GM18517 (cell line): ENCODE measurements around the gene CCDC51.
"Not testable (repeated sequence)": the region's sequence is repeated elsewhere in the genome, so short reads cannot be mapped to it uniquely, and the experiment has no call there.

Experiments used
- ATAC-seq: cut with Tn5 transposase; IDR thresholded peaks from one replicate; pipeline ENCODE4 v1.9.1; 2021; ENCODE audit warnings: mild to moderate bottlenecking, moderate library complexity; ENCODE audit not compliant: unreplicated experiment

Gene CCDC51

GRCh38 chr3:48439820-48440589 is at the start of gene CCDC51, which contains the start of gene TMA7:
TSS of gene CCDC51 (minus strand) at chr3:48440119. CDS start at chr3:48435128, 4,991 bp downstream.
TSS of gene TMA7 (plus strand) at chr3:48440257. CDS start at chr3:48440297, 40 bp downstream.
- ATAC-seq = peak; percentile 92

GRCh38 chr3:48486952-48487351 is 47.0 kb upstream of the CCDC51 start:
- ATAC-seq = no peak

GRCh38 chr3:48482822-48483221 is 42.9 kb upstream of the CCDC51 start:
- ATAC-seq = not testable (repeated sequence)

- not testable (repeated sequence) for ATAC-seq
Measured at GRCh38 chr3:48480891-48481290, 41.0 kb upstream of the CCDC51 start.

- no peak for ATAC-seq
Measured at GRCh38 chr3:48478626-48479555, 39.0 kb upstream of the CCDC51 start.

GRCh38 chr3:48477959-48478520 is 38.1 kb upstream of the CCDC51 start:
- ATAC-seq = no peak

- no peak for ATAC-seq
Measured at GRCh38 chr3:48476426-48477053, 36.6 kb upstream of the CCDC51 start.

GRCh38 chr3:48475188-48475587 is 35.3 kb upstream of the CCDC51 start:
- ATAC-seq = no peak

GRCh38 chr3:48474619-48475018 is 34.7 kb upstream of the CCDC51 start:
- ATAC-seq = no peak

GRCh38 chr3:48474031-48474430 is 34.1 kb upstream of the CCDC51 start:
- ATAC-seq = not testable (repeated sequence)

- no peak for ATAC-seq
Measured at GRCh38 chr3:48473617-48473952, 33.7 kb upstream of the CCDC51 start.

- peak; percentile 88 for ATAC-seq
Measured at GRCh38 chr3:48472923-48473616, 33.2 kb upstream of the CCDC51 start.

- ATAC-seq = no peak
Measured at GRCh38 chr3:48472673-48472922, 32.7 kb upstream of the CCDC51 start.

GRCh38 chr3:48470286-48470685 is 30.4 kb upstream of the CCDC51 start:
- ATAC-seq = no peak

- ATAC-seq = no peak
Measured at GRCh38 chr3:48469046-48469915, 29.4 kb upstream of the CCDC51 start.

- no peak for ATAC-seq
Measured at GRCh38 chr3:48468329-48468731, 28.4 kb upstream of the CCDC51 start.

- no peak for ATAC-seq
Measured at GRCh38 chr3:48467473-48468267, 27.8 kb upstream of the CCDC51 start.

- no peak for ATAC-seq
Measured at GRCh38 chr3:48467110-48467454, 27.2 kb upstream of the CCDC51 start.
